HG02678 (cell line): ENCODE measurements around the gene ZMAT5.

ENCODE experiments used
- ATAC-seq: cut with Tn5 transposase; IDR thresholded peaks from one replicate; pipeline ENCODE4 v1.9.1; 2021; ENCODE audit warnings: mild to moderate bottlenecking, moderate library complexity; ENCODE audit not compliant: unreplicated experiment

ZMAT5 gene

DNA sequence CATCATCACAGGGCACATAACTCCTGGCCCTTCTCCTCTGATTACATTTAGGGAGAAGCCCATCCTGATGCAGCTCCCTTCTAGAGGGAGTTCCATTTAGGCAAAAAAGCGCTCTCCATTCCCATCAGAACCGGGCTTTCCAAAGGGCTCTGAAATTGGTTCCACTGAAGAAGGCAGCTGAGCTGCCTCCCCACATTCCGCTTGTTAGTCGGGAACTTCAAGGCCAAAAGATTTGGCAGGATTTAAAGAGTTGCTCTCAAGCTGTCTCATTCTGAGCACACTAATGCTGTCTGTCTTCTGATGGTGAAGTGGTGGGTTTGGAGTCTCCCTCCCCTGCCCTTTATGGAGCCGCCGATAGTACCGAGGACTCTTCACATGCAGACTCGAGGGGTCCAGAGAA, 73.6 kb downstream of the ZMAT5 start:
- no peak for ATAC-seq

DNA sequence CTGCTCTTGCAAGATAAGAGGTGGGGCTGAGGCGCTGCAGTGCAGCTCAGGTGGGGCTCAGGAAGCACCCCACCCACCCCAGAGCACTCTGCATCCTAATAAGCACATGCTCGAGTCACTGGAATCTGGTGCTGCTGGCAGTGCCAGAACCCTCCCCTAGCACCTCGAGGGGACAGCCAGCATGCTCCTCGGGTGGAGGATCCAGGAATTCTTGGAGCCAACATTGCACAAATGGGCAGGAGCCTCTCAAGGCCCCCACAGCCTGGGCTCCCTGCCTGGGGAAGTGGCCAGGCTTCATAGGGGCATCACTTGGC, 74.5 kb downstream of the ZMAT5 start:
- ATAC-seq: no peak

DNA sequence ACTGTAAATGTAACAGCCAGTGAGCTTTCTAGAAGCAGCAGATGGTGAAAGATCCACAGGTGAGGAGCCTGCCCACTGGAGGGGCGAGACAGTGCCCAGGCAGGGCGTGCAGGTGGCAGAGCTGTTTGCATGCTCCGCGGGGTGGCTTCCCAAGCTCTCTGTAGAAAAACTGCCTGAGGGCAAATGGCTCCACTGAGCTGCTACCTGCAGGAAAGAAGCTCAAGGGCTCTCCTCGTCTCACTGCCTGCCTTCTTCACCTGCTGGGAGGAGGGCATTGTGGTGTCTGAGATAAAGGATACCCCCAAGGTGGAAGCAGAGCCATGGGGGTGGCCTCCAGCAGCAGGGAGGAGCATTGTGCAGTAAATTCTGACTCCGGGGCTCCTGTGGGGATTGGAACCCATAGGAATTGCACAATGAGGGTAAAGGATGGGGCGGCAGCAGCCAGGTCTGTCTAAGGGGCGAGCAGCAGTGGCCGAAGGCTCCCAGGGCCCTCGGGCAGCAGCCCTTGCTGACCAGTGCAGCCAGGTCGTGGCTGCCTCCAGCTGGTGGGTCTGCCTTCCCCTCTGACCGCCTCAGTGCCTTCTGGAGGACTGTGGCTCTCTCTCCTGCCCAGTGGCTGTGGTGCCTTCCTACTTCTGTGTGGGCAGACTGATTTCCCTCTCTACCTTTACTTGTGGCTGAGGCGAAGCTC, 75.0 kb downstream of the ZMAT5 start:
- ATAC-seq: no peak

DNA sequence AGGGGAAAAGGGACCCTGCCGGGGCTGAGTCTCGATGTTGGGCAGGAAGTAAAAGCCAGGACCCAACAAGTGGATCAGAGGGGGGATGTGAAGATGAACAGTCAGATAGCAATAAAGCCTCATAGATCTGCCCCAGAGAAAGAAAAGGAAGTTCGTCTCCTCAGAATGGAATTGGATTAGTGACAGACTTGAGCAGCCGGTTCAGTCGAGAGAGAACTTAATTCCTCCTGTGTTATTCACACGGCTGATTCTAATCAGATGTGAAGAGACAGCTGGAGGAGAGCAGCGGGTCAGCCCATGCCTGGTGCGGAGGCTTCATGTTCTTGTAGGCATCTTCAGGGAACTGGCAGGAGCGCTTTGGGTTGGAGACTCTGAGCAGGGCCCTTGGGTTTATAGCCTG, 76.3 kb downstream of the ZMAT5 start:
- no peak for ATAC-seq

DNA sequence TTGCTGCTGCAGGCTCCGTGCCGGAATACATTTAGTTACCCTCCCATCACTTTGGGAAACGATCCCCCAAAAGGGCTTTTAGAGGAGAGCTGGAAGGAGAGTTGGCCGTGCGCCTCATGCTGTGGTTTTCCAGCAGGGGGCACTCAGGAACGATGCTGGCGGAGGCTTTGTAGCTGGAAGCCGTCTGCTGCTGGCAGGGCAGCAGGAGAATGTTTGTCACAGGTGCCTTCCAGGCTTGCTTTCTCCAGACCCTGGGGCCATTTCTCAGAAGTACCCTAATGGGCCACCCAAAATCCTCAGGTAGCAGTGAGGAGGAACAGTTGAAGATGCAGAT, 77.0 kb downstream of the ZMAT5 start:
- ATAC-seq: no peak

DNA sequence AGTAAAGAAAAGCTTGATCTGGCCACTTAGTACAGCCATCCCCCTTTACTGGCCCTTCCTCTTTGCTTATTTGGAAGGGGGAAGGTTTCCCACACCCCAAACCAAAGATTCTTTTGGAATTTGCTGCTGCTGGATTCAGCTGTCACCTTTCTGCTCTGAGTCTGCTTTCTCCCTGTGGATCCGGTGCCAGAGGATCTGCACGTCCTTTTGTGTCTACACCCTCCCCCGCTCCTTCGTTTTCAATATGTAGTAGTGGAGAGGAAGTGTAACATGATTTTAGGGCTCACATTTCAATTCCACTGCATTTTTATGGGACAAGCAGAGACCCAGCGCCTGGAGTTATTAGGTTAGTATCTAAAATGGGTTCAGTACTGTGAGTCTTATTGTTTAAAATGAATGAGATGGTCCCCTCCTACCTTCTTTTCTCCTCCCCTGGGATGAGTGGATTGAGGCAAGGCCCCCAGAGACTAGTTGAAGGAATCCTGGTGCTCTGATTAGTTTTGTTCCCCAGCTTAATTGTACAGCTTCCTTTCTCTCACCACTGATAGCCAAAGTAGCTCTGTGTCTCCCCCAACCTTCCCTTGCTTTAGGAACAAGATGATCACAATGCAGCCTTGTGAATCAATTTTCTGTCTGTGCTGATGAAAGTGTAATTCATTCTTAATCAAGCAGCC, 77.5 kb downstream of the ZMAT5 start:
- ATAC-seq: no peak

DNA sequence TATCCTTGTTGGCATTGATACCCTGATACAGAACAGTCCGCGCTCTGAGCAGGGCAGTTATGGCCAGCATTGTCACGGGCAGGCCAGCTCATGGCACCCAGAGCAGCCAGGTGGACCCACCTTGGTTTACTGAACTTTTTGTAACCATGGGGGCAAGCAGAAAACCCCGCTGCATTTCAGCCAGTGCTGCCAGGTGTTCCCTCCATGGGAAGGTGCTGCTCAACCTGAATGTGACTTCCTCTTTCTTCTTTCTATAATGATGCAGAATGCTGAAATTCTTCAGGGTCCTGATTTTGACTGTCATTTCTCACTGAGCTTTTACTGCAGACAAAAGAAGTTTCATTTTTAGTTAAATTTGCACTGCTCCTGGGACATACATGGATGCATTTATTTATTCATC, 82.6 kb downstream of the ZMAT5 start:
- ATAC-seq: no peak

DNA sequence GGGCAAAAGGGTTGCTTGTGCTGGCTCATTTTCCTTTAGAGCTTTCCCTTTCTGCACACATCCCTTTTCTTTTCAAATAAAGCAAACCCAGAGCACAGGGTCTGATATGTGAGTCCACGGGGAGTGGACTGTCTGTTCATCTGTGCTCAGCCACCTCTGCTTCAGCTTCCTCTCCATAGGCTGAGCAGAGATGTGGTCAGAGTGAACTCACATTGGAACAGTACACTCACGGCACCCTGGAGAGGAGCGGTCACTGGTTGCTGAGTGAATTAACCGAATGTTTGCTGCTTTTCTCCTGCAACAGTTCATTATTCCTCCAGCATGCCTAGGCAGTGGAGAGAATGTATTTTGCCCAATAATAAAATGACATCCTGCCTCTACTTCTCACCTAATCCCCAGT, 83.3 kb downstream of the ZMAT5 start:
- no peak for ATAC-seq
